CD4-positive, alpha-beta memory T cell (primary cell): Measurements from ENCODE around the gene LIPG. TPM values are rescaled to one million over a fixed set of nuclear protein-coding genes. Genes with fewer than 3 reads are reported as not detected.
"Not testable (repeated sequence)": the region's sequence is repeated elsewhere in the genome, so short reads cannot be mapped to it uniquely, and the experiment has no call there.

Experiments used
- CTCF ChIA-PET: fragments of 350-600 bp; sonication (Branson Sonifier 250); formaldehyde crosslinking; loops from one replicate; lab custom pipeline; 2021; ENCODE audit warnings: inconsistent platforms; ENCODE audit not compliant: partially characterized antibody; lab: Charles Lee
- POLR2A ChIA-PET: fragments of 350-600 bp; sonication (Branson Sonifier 250); formaldehyde crosslinking; loops from one replicate; lab custom pipeline; 2021; ENCODE audit not compliant: partially characterized antibody; lab: Charles Lee
- DNase-seq, 5 donors: peaks; one replicate each; pipeline versions ENCODE4 v3.0.0 to v3.0.0-alpha.2; 2020 to 2022; ENCODE audit warnings: mixed read lengths in 1 of 5
- H3K27ac ChIP-seq: one replicate; pipeline ENCODE4 v1.7.0; 2013; ENCODE audit warnings: low read depth, low read length
- H3K27me3 ChIP-seq: 2 replicates; pipeline ENCODE4 v1.7.0; 2013; ENCODE audit warnings: mild to moderate bottlenecking, low read length, moderate library complexity; ENCODE audit not compliant: insufficient read depth
- H3K36me3 ChIP-seq: 2 replicates; pipeline ENCODE4 v1.7.0; 2013; ENCODE audit warnings: mild to moderate bottlenecking, low read length, moderate library complexity; ENCODE audit not compliant: insufficient read depth
- H3K4me1 ChIP-seq: 2 replicates; pipeline ENCODE4 v1.7.0; 2013; ENCODE audit warnings: mild to moderate bottlenecking, low read length, moderate library complexity; ENCODE audit not compliant: insufficient read depth
- H3K4me3 ChIP-seq, 2 donors: one replicate each; pipeline ENCODE4 v1.7.0; 2013; ENCODE audit warnings: low read length in 2 of 2, mild to moderate bottlenecking in 1 of 2
- H3K9me3 ChIP-seq, 2 donors: one replicate each; pipeline ENCODE4 v1.7.0; 2013; ENCODE audit warnings: low read length in 2 of 2, control low read depth in 1 of 2; ENCODE audit not compliant: control insufficient read depth in 1 of 2
- H3K27ac Mint-ChIP-seq, 7 donors: one replicate each; pipeline ENCODE4 v1.8.0; 2020 to 2021; ENCODE audit warnings: mixed read lengths in 7 of 7, mild to moderate bottlenecking in 6 of 7, inconsistent platforms in 3 of 7, moderate library complexity in 3 of 7
- H3K27me3 Mint-ChIP-seq, 2 donors: one replicate each; pipeline ENCODE4 v1.8.0; 2020 to 2021; ENCODE audit warnings: mixed read lengths in 2 of 2
- H3K36me3 Mint-ChIP-seq, 2 donors: one replicate each; pipeline ENCODE4 v1.8.0; 2020 to 2021; ENCODE audit warnings: mixed read lengths in 2 of 2, inconsistent platforms in 1 of 2, mild to moderate bottlenecking in 1 of 2
- H3K4me1 Mint-ChIP-seq, 4 donors: one replicate each; pipeline ENCODE4 v1.8.0; 2020 to 2021; ENCODE audit warnings: mixed read lengths in 4 of 4, mild to moderate bottlenecking in 1 of 4
- H3K4me3 Mint-ChIP-seq, 8 donors: one replicate each; pipeline ENCODE4 v1.8.0; 2020 to 2021; ENCODE audit warnings: mixed read lengths in 8 of 8, mild to moderate bottlenecking in 7 of 8, moderate library complexity in 6 of 8, inconsistent platforms in 3 of 8
- H3K9me3 Mint-ChIP-seq, 8 donors: one replicate each; pipeline ENCODE4 v1.8.0; 2020 to 2021; ENCODE audit warnings: mixed read lengths in 8 of 8, mild to moderate bottlenecking in 5 of 8, inconsistent platforms in 3 of 8, moderate library complexity in 1 of 8
- intact Hi-C: fragments of 100-400 bp; cut with micrococcal nuclease; formaldehyde crosslinking; loops from one replicate; pipeline ENCODE4 v1.15.1; 2023
- polyA plus RNA-seq, 2 donors: library from polyadenylated mRNA; unstranded; fragments of 300-500 nt; fragmentation: Illumina TruSeq; gene quantifications; one replicate each; pipeline ENCODE4 v1.2.3, GENCODE V29; 2021
- total RNA-seq, 2 experiments: library from RNA; stranded (reverse); gene quantifications; one replicate each; pipeline ENCODE4 v1.2.3, GENCODE V29; 2021

The LIPG gene
- total and polyA plus RNA-seq, 4 experiments from 2014 or later = not detected

DNA sequence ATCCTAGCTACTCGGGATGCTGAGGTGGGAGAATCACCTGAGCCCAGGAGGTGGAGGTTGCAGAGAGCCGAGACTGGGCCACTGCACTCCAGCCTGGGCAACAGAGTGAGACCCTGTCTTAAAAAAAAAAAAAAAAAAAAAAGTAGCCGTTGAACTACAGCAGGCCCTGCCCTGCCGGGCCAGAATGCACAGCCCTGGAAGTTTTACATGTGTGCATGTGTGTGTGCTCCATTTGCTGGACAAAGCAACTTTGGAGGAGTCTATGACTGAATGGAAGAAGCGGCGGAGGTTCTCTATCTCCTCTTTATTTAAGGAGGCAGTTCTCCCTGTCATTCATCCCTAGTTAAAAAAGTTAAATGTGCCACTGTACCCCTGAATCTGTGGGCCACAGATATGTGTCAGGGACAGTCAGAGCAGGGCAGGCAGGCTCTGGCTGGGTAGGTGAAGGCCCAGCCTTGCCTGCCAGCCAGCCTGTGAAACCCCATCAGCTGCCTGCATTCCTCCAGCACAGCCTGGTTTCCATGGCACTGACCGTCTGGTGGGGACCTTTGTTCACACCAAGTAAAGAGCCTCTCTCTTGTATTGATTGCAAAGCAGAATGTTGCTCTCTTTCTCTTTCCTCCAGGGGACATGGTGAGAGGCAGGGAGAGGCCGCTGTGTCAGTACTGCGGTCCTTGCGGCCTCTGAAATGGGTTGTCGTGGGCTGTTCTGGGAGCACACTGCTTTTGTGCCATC lies 10.9 kb downstream of the LIPG start:
- no peaks in the 10 kb centered on the region for H3K4me1 ChIP-seq
- H3K27ac ChIP-seq = no peak overlapping the region
- Mint-ChIP-seq H3K36me3 (no peaks in the 10 kb centered on the region), H3K27me3 (peaks cover 2% of the 10 kb centered on the region in 2 donors), H3K27ac (no peak overlapping the region), H3K4me3 (no peak overlapping the region), H3K4me1 (no peaks in the 10 kb centered on the region), H3K9me3 (no peaks in the 10 kb centered on the region)
- H3K27me3 ChIP-seq = no peaks in the 10 kb centered on the region
- H3K4me3 ChIP-seq = no peak overlapping the region
- ChIA-PET POLR2A (no interaction called here), CTCF (interaction anchor here (0.7 kb wide), 1 partner anchor 153 kb away, joined by 3 read pairs; no protein-coding TSS in a partner anchor)
- intact Hi-C loops = no loop called here
- no peak for DNase-seq
- H3K36me3 ChIP-seq = no peaks in the 10 kb centered on the region
- no peaks in the 10 kb centered on the region for H3K9me3 ChIP-seq

DNA sequence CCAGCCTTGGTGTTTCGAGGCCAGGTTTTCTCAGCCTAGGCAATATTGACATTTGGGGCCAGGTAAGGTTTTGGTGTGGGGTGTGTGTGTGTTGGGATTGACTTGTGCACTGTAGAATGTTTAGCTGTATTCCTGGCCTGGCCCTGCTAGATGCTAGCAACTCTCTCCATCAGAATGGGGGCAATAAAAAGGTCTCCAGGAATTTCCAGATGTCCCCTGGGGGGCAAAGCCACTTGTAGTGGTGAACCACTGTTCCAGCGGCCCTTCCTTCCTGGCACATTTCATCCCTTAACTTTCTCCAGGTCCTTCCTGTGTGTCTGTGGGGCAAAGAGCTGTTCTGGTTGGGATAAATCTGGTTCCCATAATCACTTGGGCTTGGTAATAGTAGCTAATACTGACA lies 12.0 kb downstream of the LIPG start:
- Mint-ChIP-seq H3K4me1 (no peaks in the 10 kb centered on the region), H3K27ac (no peak overlapping the region), H3K36me3 (no peaks in the 10 kb centered on the region), H3K4me3 (no peak overlapping the region), H3K9me3 (no peaks in the 10 kb centered on the region), H3K27me3 (peaks cover 0 to 2% of the 10 kb centered on the region in 2 donors)
- H3K27me3 ChIP-seq = no peaks in the 10 kb centered on the region
- CTCF ChIA-PET = no interaction called here
- no peak overlapping the region for H3K27ac ChIP-seq
- H3K4me1 ChIP-seq = no peaks in the 10 kb centered on the region
- DNase-seq = no peak
- no peaks in the 10 kb centered on the region for H3K9me3 ChIP-seq
- intact Hi-C loops = no loop called here
- no peak overlapping the region for H3K4me3 ChIP-seq
- H3K36me3 ChIP-seq = no peaks in the 10 kb centered on the region
- POLR2A ChIA-PET = no interaction called here

DNA sequence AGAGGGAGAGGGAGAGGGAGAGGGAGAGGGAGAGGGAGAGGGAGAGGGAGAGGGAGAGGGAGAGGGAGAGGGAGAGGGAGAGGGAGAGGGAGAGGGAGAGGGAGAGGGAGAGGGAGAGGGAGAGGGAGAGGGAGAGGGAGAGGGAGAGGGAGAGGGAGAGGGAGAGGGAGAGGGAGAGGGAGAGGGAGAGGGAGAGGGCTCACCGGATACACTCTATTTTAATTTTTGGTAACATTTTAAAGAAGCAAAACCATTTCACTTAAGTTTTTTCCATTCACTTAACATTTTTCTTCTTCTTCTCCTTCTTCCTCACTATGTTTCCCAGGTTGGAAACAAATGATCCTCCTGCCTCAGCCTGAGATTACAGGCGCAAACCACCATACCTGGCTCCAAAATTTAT lies 17.2 kb downstream of the LIPG start:
- H3K36me3 ChIP-seq, H3K9me3 Mint-ChIP-seq, DNase-seq, POLR2A ChIA-PET, H3K9me3 ChIP-seq, H3K4me3 Mint-ChIP-seq, H3K4me3 ChIP-seq, H3K4me1 Mint-ChIP-seq, H3K27ac ChIP-seq, H3K27ac Mint-ChIP-seq, CTCF ChIA-PET, H3K36me3 Mint-ChIP-seq, H3K27me3 ChIP-seq, H3K4me1 ChIP-seq, intact Hi-C loops: not testable (repeated sequence)
- H3K27me3 Mint-ChIP-seq = peaks cover 7 to 17% of the 10 kb centered on the region in 2 donors

DNA sequence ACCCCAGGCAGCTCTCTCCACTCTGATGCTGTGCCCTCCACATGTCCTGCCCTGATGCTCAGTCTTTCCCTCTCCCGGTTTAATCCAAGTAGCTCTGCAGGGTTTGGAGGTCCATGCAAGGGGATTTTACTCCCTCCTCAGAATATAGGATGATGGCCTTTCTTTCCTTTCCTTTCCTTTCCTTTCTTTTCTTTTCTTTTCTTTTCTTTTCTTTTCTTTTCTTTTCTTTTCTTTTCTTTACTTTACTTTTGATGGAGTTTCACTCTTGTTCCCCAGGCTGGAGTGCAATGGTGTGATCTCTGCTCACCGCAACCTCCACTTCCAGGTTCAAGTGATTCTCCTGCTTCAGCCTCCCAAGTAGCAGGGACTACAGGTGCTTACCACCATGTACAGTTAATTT lies 17.7 kb downstream of the LIPG start:
- H3K27ac ChIP-seq, DNase-seq, H3K4me3 Mint-ChIP-seq, H3K36me3 ChIP-seq, H3K4me3 ChIP-seq, H3K27me3 ChIP-seq, CTCF ChIA-PET, H3K4me1 ChIP-seq, intact Hi-C loops, H3K27ac Mint-ChIP-seq, POLR2A ChIA-PET, H3K9me3 Mint-ChIP-seq, H3K36me3 Mint-ChIP-seq, H3K9me3 ChIP-seq, H3K4me1 Mint-ChIP-seq: not testable (repeated sequence)
- peaks cover 7 to 17% of the 10 kb centered on the region in 2 donors for H3K27me3 Mint-ChIP-seq

DNA sequence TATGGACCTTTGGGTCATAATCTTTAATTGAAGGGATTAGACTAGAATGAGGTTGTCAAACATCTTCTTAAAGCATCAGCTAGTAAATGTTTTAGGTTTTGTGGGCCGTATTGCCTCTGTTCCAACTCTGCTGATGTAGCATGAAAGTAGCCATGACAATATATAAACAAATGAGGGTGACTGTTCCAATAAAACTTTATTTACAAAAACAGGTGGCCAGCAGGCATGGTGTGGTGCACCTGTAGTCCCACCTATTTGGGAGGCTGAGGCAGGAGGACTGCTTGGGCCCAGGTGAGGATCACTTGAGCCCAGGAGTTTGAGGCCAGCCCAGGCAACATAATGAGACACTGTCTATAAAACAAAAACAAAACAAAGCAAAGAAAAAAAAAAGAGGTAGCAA lies 18.4 kb downstream of the LIPG start:
- H3K36me3 Mint-ChIP-seq = no peaks in the 10 kb centered on the region
- CTCF ChIA-PET = no interaction called here
- no peak for DNase-seq
- H3K27me3 Mint-ChIP-seq = peaks cover 7 to 17% of the 10 kb centered on the region in 2 donors
- H3K4me3 Mint-ChIP-seq = no peak overlapping the region
- Histone ChIP-seq H3K36me3 (no peaks in the 10 kb centered on the region), H3K9me3 (no peaks in the 10 kb centered on the region), H3K27me3 (no peaks in the 10 kb centered on the region), H3K4me3 (no peak overlapping the region), H3K27ac (no peak overlapping the region), H3K4me1 (no peaks in the 10 kb centered on the region)
- intact Hi-C loops = no loop called here
- H3K9me3 Mint-ChIP-seq = peaks cover 0 to 4% (median 0%) of the 10 kb centered on the region in 8 donors
- H3K4me1 Mint-ChIP-seq = peaks cover 0 to 2% (median 0%) of the 10 kb centered on the region in 4 donors
- no peak overlapping the region for H3K27ac Mint-ChIP-seq
- POLR2A ChIA-PET = interaction anchor here (0.5 kb wide), 1 partner anchor 1048 kb away, joined by 3 read pairs; no protein-coding TSS in a partner anchor

DNA sequence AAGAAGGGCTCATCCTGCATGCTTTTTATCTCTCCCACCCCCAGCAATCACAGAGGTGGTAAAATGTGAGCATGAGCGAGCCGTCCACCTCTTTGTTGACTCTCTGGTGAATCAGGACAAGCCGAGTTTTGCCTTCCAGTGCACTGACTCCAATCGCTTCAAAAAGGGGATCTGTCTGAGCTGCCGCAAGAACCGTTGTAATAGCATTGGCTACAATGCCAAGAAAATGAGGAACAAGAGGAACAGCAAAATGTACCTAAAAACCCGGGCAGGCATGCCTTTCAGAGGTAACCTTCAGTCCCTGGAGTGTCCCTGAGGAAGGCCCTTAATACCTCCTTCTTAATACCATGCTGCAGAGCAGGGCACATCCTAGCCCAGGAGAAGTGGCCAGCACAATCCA lies 19.5 kb downstream of the LIPG start:
- CTCF ChIA-PET = no interaction called here
- no peaks in the 10 kb centered on the region for H3K36me3 ChIP-seq
- DNase-seq = no peak
- no peak overlapping the region for H3K27ac Mint-ChIP-seq
- no peak overlapping the region for H3K4me3 ChIP-seq
- peaks cover 0 to 2% (median 0%) of the 10 kb centered on the region in 4 donors for H3K4me1 Mint-ChIP-seq
- H3K27me3 ChIP-seq = no peaks in the 10 kb centered on the region
- peaks cover 0 to 4% (median 0%) of the 10 kb centered on the region in 8 donors for H3K9me3 Mint-ChIP-seq
- intact Hi-C loops = no loop called here
- H3K4me1 ChIP-seq = no peaks in the 10 kb centered on the region
- H3K4me3 Mint-ChIP-seq = no peak overlapping the region
- no peak overlapping the region for H3K27ac ChIP-seq
- H3K9me3 ChIP-seq = no peaks in the 10 kb centered on the region
- peaks cover 7 to 17% of the 10 kb centered on the region in 2 donors for H3K27me3 Mint-ChIP-seq
- no peaks in the 10 kb centered on the region for H3K36me3 Mint-ChIP-seq
- POLR2A ChIA-PET = no interaction called here

DNA sequence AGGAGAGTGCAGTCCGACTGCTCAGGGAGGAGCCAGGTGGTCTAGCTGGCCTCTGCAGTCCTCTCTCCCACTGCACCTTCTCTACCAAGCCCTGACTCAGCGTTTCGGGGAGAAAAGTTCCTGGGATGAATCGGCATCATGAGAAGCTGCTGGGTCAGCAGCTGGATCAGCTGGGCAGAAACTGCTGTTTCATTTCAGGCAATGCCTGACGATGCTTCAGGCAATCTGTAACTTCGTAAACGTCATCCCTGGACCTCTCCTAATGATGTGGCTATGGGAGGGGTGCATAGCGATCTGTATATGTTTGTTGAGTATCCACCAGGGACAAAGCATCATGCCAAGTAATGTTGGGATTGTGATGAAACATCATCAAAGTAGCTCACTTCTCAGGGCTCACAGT lies 20.7 kb downstream of the LIPG start:
- H3K9me3 Mint-ChIP-seq = peaks cover 0 to 4% (median 0%) of the 10 kb centered on the region in 8 donors
- no peak for DNase-seq
- Histone ChIP-seq H3K4me1 (no peaks in the 10 kb centered on the region), H3K4me3 (no peak overlapping the region), H3K27me3 (no peaks in the 10 kb centered on the region), H3K9me3 (no peaks in the 10 kb centered on the region), H3K36me3 (no peaks in the 10 kb centered on the region), H3K27ac (no peak overlapping the region)
- H3K36me3 Mint-ChIP-seq = no peaks in the 10 kb centered on the region
- H3K4me1 Mint-ChIP-seq = peaks cover 0 to 3% (median 0%) of the 10 kb centered on the region in 4 donors
- peaks cover 7 to 19% of the 10 kb centered on the region in 2 donors for H3K27me3 Mint-ChIP-seq
- ChIA-PET POLR2A (no interaction called here), CTCF (no interaction called here)
- no peak overlapping the region for H3K4me3 Mint-ChIP-seq
- intact Hi-C loops = no loop called here
- no peak overlapping the region for H3K27ac Mint-ChIP-seq
